ENCODE results near the gene ADCY9.

ADCY9 gene

GRCh38 chr16:4060823-4061222 lies 55.4 kb downstream of the ADCY9 start:
- H3K9ac ChIP-seq (ENCODE audit: low read length), result no peak overlapping the region
- H3K36me3 ChIP-seq (ENCODE audit: control insufficient read depth, insufficient read depth, low read length), result no peaks in the 10 kb centered on the region
- H3K27me3 ChIP-seq (ENCODE audit: control insufficient read depth, insufficient read depth, low read length), result no peaks in the 10 kb centered on the region
- no peaks in the 10 kb centered on the region for H3K9me3 ChIP-seq (ENCODE audit: control insufficient read depth, insufficient read depth, low read depth, low read length)
- H3K27ac ChIP-seq (ENCODE audit: low read depth, low read length), result no peak overlapping the region
- H3K4me3 ChIP-seq (ENCODE audit: low read depth, low read length), result no peak overlapping the region
- no peaks in the 10 kb centered on the region; the same call in 1 of the 2 replicates for H3K4me1 ChIP-seq (ENCODE audit: control insufficient read depth, insufficient read depth, low read length)

- no peak overlapping the region for H3K4me3 ChIP-seq (ENCODE audit: low read depth, low read length)
- H3K27ac ChIP-seq (ENCODE audit: low read depth, low read length), result no peak overlapping the region
- no peaks in the 10 kb centered on the region for H3K27me3 ChIP-seq (ENCODE audit: control insufficient read depth, insufficient read depth, low read length)
- H3K36me3 ChIP-seq (ENCODE audit: control insufficient read depth, insufficient read depth, low read length), result no peaks in the 10 kb centered on the region
- H3K9ac ChIP-seq (ENCODE audit: low read length), result no peak overlapping the region
- no peaks in the 10 kb centered on the region; the same call in 1 of the 2 replicates for H3K4me1 ChIP-seq (ENCODE audit: control insufficient read depth, insufficient read depth, low read length)
- no peaks in the 10 kb centered on the region for H3K9me3 ChIP-seq (ENCODE audit: control insufficient read depth, insufficient read depth, low read depth, low read length)
Measured at GRCh38 chr16:4060009-4060408, 56.2 kb downstream of the ADCY9 start.

- Histone ChIP-seq H3K4me1 (ENCODE audit: control insufficient read depth, insufficient read depth, low read length) (no peaks in the 10 kb centered on the region; the same call in 1 of the 2 replicates), H3K27me3 (ENCODE audit: control insufficient read depth, insufficient read depth, low read length) (no peaks in the 10 kb centered on the region), H3K9me3 (ENCODE audit: control insufficient read depth, insufficient read depth, low read depth, low read length) (no peaks in the 10 kb centered on the region), H3K9ac (ENCODE audit: low read length) (no peak overlapping the region), H3K27ac (ENCODE audit: low read depth, low read length) (no peak overlapping the region), H3K36me3 (ENCODE audit: control insufficient read depth, insufficient read depth, low read length) (no peaks in the 10 kb centered on the region), H3K4me3 (ENCODE audit: low read depth, low read length) (no peak overlapping the region)
Measured at GRCh38 chr16:4058386-4058785, 57.9 kb downstream of the ADCY9 start.

- Histone ChIP-seq H3K27ac (ENCODE audit: low read depth, low read length) (no peak overlapping the region), H3K36me3 (ENCODE audit: control insufficient read depth, insufficient read depth, low read length) (no peaks in the 10 kb centered on the region), H3K9me3 (ENCODE audit: control insufficient read depth, insufficient read depth, low read depth, low read length) (no peaks in the 10 kb centered on the region), H3K4me1 (ENCODE audit: control insufficient read depth, insufficient read depth, low read length) (no peaks in the 10 kb centered on the region; the same call in 1 of the 2 replicates), H3K9ac (ENCODE audit: low read length) (no peak overlapping the region), H3K27me3 (ENCODE audit: control insufficient read depth, insufficient read depth, low read length) (no peaks in the 10 kb centered on the region), H3K4me3 (ENCODE audit: low read depth, low read length) (no peak overlapping the region)
Measured at GRCh38 chr16:4057439-4057877, 58.8 kb downstream of the ADCY9 start.

- Histone ChIP-seq H3K27me3 (ENCODE audit: control insufficient read depth, insufficient read depth, low read length) (no peaks in the 10 kb centered on the region), H3K36me3 (ENCODE audit: control insufficient read depth, insufficient read depth, low read length) (no peaks in the 10 kb centered on the region), H3K27ac (ENCODE audit: low read depth, low read length) (no peak overlapping the region), H3K4me1 (ENCODE audit: control insufficient read depth, insufficient read depth, low read length) (no peaks in the 10 kb centered on the region; the same call in 1 of the 2 replicates), H3K4me3 (ENCODE audit: low read depth, low read length) (no peak overlapping the region), H3K9me3 (ENCODE audit: control insufficient read depth, insufficient read depth, low read depth, low read length) (no peaks in the 10 kb centered on the region), H3K9ac (ENCODE audit: low read length) (no peak overlapping the region)
Measured at GRCh38 chr16:4056161-4057105, 59.8 kb downstream of the ADCY9 start.

- Histone ChIP-seq H3K9me3 (ENCODE audit: control insufficient read depth, insufficient read depth, low read depth, low read length) (no peaks in the 10 kb centered on the region), H3K36me3 (ENCODE audit: control insufficient read depth, insufficient read depth, low read length) (no peaks in the 10 kb centered on the region), H3K27me3 (ENCODE audit: control insufficient read depth, insufficient read depth, low read length) (no peaks in the 10 kb centered on the region), H3K4me1 (ENCODE audit: control insufficient read depth, insufficient read depth, low read length) (no peaks in the 10 kb centered on the region; the same call in 1 of the 2 replicates), H3K27ac (ENCODE audit: low read depth, low read length) (no peak overlapping the region), H3K9ac (ENCODE audit: low read length) (no peak overlapping the region), H3K4me3 (ENCODE audit: low read depth, low read length) (no peak overlapping the region)
Measured at GRCh38 chr16:4055748-4056147, 60.5 kb downstream of the ADCY9 start.

GRCh38 chr16:4053301-4053845 lies 62.9 kb downstream of the ADCY9 start:
- Histone ChIP-seq H3K4me3 (ENCODE audit: low read depth, low read length) (no peak overlapping the region), H3K27ac (ENCODE audit: low read depth, low read length) (no peak overlapping the region), H3K27me3 (ENCODE audit: control insufficient read depth, insufficient read depth, low read length) (no peaks in the 10 kb centered on the region), H3K9me3 (ENCODE audit: control insufficient read depth, insufficient read depth, low read depth, low read length) (no peaks in the 10 kb centered on the region), H3K36me3 (ENCODE audit: control insufficient read depth, insufficient read depth, low read length) (no peaks in the 10 kb centered on the region), H3K9ac (ENCODE audit: low read length) (no peak overlapping the region), H3K4me1 (ENCODE audit: control insufficient read depth, insufficient read depth, low read length) (no peaks in the 10 kb centered on the region; the same call in 1 of the 2 replicates)

- H3K36me3 ChIP-seq (ENCODE audit: control insufficient read depth, insufficient read depth, low read length), result no peaks in the 10 kb centered on the region
- H3K4me3 ChIP-seq (ENCODE audit: low read depth, low read length), result no peak overlapping the region
- H3K27ac ChIP-seq (ENCODE audit: low read depth, low read length), result no peak overlapping the region
Measured at GRCh38 chr16:4052801-4053293, 63.4 kb downstream of the ADCY9 start.

GRCh38 chr16:4052096-4052495 lies 64.1 kb downstream of the ADCY9 start:
- H3K4me1 ChIP-seq (ENCODE audit: control insufficient read depth, insufficient read depth, low read length), result no peaks in the 10 kb centered on the region; the same call in 1 of the 2 replicates
- no peaks in the 10 kb centered on the region for H3K9me3 ChIP-seq (ENCODE audit: control insufficient read depth, insufficient read depth, low read depth, low read length)
- no peaks in the 10 kb centered on the region for H3K27me3 ChIP-seq (ENCODE audit: control insufficient read depth, insufficient read depth, low read length)
- H3K27ac ChIP-seq (ENCODE audit: low read depth, low read length), result no peak overlapping the region
- no peaks in the 10 kb centered on the region for H3K36me3 ChIP-seq (ENCODE audit: control insufficient read depth, insufficient read depth, low read length)
- H3K4me3 ChIP-seq (ENCODE audit: low read depth, low read length), result no peak overlapping the region
- H3K9ac ChIP-seq (ENCODE audit: low read length), result no peak overlapping the region

More at GRCh38 chr16:4052801-4053293, 63.4 kb downstream of the ADCY9 start:
- no peaks in the 10 kb centered on the region; the same call in 1 of the 2 replicates for H3K4me1 ChIP-seq (ENCODE audit: control insufficient read depth, insufficient read depth, low read length)
- H3K9ac ChIP-seq (ENCODE audit: low read length), result no peak overlapping the region
- no peaks in the 10 kb centered on the region for H3K27me3 ChIP-seq (ENCODE audit: control insufficient read depth, insufficient read depth, low read length)
- no peaks in the 10 kb centered on the region for H3K9me3 ChIP-seq (ENCODE audit: control insufficient read depth, insufficient read depth, low read depth, low read length)

- H3K27ac ChIP-seq (ENCODE audit: low read depth, low read length), result no peak overlapping the region
- no peaks in the 10 kb centered on the region for H3K36me3 ChIP-seq (ENCODE audit: control insufficient read depth, insufficient read depth, low read length)
- H3K4me1 ChIP-seq (ENCODE audit: control insufficient read depth, insufficient read depth, low read length), result no peaks in the 10 kb centered on the region; the same call in 1 of the 2 replicates
- H3K9ac ChIP-seq (ENCODE audit: low read length), result no peak overlapping the region
- H3K4me3 ChIP-seq (ENCODE audit: low read depth, low read length), result no peak overlapping the region
- H3K27me3 ChIP-seq (ENCODE audit: control insufficient read depth, insufficient read depth, low read length), result no peaks in the 10 kb centered on the region
- H3K9me3 ChIP-seq (ENCODE audit: control insufficient read depth, insufficient read depth, low read depth, low read length), result no peaks in the 10 kb centered on the region
Measured at GRCh38 chr16:4051591-4051990, 64.7 kb downstream of the ADCY9 start.

GRCh38 chr16:4049031-4049430 lies 67.2 kb downstream of the ADCY9 start:
- no peaks in the 10 kb centered on the region for H3K9me3 ChIP-seq (ENCODE audit: control insufficient read depth, insufficient read depth, low read depth, low read length)
- H3K27ac ChIP-seq (ENCODE audit: low read depth, low read length), result no peak overlapping the region
- no peaks in the 10 kb centered on the region for H3K36me3 ChIP-seq (ENCODE audit: control insufficient read depth, insufficient read depth, low read length)
- no peaks in the 10 kb centered on the region for H3K27me3 ChIP-seq (ENCODE audit: control insufficient read depth, insufficient read depth, low read length)
- no peak overlapping the region for H3K4me3 ChIP-seq (ENCODE audit: low read depth, low read length)
- H3K4me1 ChIP-seq (ENCODE audit: control insufficient read depth, insufficient read depth, low read length), result no peaks in the 10 kb centered on the region
- no peak overlapping the region for H3K9ac ChIP-seq (ENCODE audit: low read length)
